NCI-H1092 (cell line): ENCODE data around the gene SLC8A3.

Experiments
- DNase-seq: peaks from one replicate; lab custom pipeline; 2025; lab: John Stamatoyannopoulos, UW

SLC8A3 gene

GRCh38 chr14:70067810-70068209 lies 120.9 kb downstream of the SLC8A3 start:
- DNase-seq: no peak

GRCh38 chr14:70064136-70064865 lies 124.5 kb downstream of the SLC8A3 start:
- no peak for DNase-seq

- DNase-seq: no peak
Observed at GRCh38 chr14:70061108-70061507, 127.6 kb downstream of the SLC8A3 start.

GRCh38 chr14:70059545-70059944 lies 129.2 kb downstream of the SLC8A3 start:
- no peak for DNase-seq

GRCh38 chr14:70057519-70058136 lies 131.1 kb downstream of the SLC8A3 start:
- DNase-seq: no peak

GRCh38 chr14:70052990-70053389 lies 135.8 kb downstream of the SLC8A3 start:
- no peak for DNase-seq

GRCh38 chr14:70050136-70050535 lies 138.6 kb downstream of the SLC8A3 start:
- DNase-seq: no peak

GRCh38 chr14:70049605-70050004 lies 139.1 kb downstream of the SLC8A3 start:
- no peak for DNase-seq

GRCh38 chr14:70048313-70048654 lies 140.5 kb downstream of the SLC8A3 start:
- no peak for DNase-seq

GRCh38 chr14:70047598-70048312 lies 141.0 kb downstream of the SLC8A3 start:
- DNase-seq: no peak

GRCh38 chr14:70045844-70046535 lies 142.8 kb downstream of the SLC8A3 start:
- peak; percentile 69 for DNase-seq

GRCh38 chr14:70045310-70045709 lies 143.4 kb downstream of the SLC8A3 start:
- DNase-seq: no peak

- no peak for DNase-seq
Observed at GRCh38 chr14:70043001-70043400, 145.8 kb downstream of the SLC8A3 start.

GRCh38 chr14:70036665-70037064 lies 152.1 kb downstream of the SLC8A3 start:
- no peak for DNase-seq

GRCh38 chr14:70034257-70034656 lies 154.5 kb downstream of the SLC8A3 start:
- no peak for DNase-seq

GRCh38 chr14:70033561-70033960 lies 155.2 kb downstream of the SLC8A3 start:
- no peak for DNase-seq

- DNase-seq: no peak
Observed at GRCh38 chr14:70033116-70033515, 155.6 kb downstream of the SLC8A3 start.

GRCh38 chr14:70032447-70032846 lies 156.3 kb downstream of the SLC8A3 start:
- no peak for DNase-seq

- no peak for DNase-seq
Observed at GRCh38 chr14:70032016-70032415, 156.7 kb downstream of the SLC8A3 start.

GRCh38 chr14:70029296-70030132 lies 159.2 kb downstream of the SLC8A3 start:
- DNase-seq: no peak

GRCh38 chr14:70027785-70028428 lies 160.8 kb downstream of the SLC8A3 start:
- peak; percentile 68 for DNase-seq
